ENCODE measurements around the gene ACAA1.

- no peak for TF ChIP-seq POLR2A (IDR thresholded peaks at IDR 0.05)
- TF ChIP-seq CTCF (IDR thresholded peaks at IDR 0.05), result no peak
- no peak for TF ChIP-seq EP300 (IDR thresholded peaks at IDR 0.05; ENCODE audit: low read depth)
These were observed 17.8 kb upstream of the ACAA1 start for GRCh38 chr3:38154625-38155255.

Measured in transverse colon (tissue), 3 donors.